GM21717 (cell line): ENCODE results near the gene RTL1.

Source experiments
- ATAC-seq: cut with Tn5 transposase; IDR thresholded peaks from one replicate; pipeline ENCODE4 v1.9.1; 2021; ENCODE audit warnings: mild to moderate bottlenecking, moderate library complexity; ENCODE audit not compliant: unreplicated experiment

RTL1 gene

DNA sequence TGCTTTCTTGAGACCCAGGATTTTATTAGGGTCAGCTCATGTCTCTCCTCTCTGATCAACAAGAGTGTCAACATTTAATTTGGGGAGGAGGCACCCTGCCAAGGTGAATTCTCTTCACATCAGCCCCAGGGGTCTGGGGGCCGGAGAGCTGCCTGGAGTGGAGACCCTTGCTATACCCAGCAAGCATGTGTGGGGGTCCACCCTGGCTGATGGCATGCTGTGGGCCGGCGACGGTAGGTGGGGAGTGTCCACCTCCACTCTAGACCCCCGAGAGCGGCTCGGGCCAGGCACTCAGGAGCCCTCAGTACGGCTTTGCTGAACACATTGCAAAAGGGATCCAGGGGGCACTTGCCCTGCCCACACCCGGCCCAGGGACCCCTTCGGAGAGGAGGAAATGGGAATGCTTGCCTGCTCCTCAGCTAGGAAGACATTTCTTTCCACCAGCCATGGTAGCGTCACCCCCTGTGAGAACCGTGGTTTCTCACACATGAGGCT is 67.2 kb downstream of the RTL1 start:
- no peak for ATAC-seq

DNA sequence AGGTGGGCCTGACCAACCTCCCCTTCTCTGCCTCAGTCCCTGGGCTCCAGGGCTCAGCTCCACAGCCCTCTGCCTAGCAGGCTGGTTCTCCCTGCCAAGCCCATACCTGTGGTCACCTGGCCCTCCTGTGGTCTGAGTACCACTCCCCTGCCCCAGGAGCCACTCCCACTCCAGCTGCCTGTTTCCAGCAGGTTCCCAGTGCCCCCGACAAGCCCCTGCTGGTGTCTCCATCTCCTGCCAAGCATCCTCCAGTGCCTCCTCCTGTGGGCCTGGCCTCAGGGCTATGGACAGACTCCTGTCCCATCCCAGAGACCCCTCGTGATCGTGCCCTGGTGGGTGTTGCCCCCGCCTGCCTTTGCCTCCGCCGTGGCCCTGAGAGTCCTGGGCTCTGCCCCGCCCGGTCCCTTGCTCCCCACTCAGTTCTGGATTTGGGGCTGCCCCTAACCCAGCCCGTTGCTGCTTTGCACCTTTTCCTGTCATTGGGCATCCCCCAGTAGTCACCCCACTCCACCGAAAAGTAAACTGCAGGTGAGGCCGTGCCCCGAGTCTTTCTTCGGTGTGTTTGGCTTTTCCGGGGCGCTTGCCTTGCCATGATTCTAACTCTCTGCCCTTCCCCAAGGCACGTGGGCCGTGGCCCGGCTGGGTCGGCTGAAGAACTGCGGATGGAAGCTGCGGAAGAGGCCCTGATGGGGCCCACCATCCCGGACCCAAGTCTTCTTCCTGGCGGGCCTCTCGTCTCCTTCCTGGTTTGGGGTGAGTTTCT is 67.8 kb downstream of the RTL1 start:
- no peak for ATAC-seq

DNA sequence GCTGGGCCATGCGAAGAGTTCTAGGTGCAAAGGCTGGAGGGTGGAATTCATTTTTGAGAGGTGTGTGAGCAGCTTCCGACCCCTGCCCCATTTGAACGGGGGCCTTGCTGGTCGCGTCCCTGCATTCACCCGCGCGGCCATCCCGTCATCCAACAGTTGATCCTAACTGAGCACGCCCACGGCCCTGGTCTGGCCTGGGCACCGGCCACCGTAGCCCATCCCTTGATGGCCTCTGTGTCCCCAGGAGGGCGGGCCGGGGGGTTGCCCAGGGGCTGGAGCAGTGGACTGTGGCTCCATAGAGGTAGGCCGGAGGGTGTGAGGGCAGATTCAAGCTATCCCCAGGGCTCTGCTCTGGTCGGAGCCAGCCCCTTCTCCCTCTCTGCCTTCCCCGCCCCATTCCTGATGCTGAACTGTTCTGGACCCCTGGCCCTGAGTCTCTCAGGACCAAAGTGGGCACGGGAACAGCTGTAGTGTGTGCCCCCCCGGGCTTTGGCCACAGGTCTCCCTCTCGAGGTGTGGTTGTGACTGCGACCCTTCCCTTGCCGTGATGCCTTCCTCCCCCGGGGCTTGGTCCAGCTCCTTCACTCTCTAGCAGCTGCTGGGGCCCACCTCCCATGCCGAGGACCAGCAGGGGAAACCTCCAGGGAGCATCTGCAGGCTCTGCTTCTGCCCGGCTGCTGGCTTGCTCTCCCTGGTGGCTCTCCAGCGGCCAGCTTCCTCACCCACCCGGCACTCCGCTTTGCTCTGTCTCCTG is 68.6 kb downstream of the RTL1 start:
- no peak for ATAC-seq

DNA sequence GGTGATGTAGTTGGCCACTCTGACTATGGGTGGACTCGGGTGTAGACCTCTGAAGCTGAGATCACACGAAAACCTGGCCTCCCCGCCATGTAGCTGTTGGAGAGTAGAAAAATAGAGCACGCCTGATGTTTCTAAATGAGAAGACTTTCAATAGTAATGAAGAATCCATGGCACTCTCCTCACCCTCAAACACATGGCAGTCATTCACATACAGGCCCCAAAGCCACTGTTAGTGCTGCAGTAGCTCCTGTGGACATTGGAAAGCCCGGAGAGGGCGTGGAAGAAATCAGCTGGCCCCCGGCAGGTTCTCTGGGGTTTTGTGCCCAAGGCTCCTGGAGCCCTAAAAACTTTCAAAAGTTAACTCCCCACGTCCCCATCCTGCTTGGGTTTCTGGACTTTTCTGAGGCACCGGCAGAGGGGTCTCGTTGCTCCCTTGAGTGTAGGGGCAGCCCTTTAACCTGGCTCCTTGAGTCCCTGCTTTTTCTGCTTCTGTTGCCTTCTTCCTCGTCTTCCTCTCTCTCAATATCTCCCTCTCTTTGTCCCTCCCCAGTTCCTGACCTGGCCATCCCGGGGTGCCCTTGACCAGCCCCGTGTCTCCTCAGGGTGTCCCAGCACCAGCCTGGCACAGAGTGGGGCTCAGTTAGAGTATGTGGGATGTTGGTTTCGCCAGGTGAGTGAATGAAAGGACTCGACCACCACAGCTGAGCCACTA is 69.3 kb downstream of the RTL1 start:
- ATAC-seq, result no peak

DNA sequence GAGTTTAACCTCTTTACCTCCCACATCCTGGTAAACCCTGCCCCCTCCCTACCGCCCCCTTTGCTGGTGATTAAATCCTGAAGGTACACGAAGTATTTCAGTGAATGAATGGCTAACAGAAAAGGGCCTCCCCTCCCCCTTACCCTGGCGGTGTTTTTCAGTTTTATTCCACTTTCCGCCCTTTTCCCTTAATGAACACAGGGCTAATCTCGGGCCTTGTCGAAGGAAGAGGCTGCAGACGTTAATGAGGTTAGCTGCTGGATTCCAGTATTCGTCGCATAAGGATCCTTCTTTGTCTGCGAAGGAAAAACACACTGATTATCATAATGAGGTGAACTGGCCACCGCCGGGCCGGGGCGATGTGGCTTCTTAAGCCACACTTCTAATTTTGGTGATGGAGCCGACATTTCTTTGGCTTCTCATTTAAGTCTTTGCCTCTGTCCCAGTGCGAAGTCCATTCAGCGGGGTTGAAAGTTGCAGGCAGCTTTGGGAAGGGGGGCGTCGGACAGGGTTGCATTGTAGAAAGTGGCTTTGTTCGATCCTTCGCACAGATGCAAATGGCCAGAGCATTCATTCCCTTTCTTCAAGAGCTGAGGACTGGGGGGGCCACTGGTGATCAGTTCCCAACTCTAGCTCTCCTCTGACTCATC is 71.1 kb downstream of the RTL1 start:
- ATAC-seq, result no peak

DNA sequence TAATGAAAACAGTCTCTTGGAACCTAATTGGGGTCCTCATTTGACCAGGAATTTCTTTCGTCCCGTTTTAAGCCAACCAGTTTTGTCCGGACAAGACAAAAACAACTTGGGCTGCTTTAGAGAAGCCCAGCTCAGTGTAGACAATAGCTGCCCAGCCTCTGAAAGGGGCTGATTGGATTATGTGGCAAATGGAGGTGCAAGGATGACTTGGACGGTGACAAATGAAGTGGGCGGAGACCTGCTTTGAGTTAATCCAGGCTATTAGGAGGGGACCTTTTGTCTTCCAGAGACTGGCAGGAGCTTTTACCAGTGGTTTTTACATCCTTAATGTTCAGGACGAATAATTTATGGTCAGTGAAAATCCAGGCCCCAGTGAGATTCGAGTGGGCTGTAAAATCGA is 72.8 kb downstream of the RTL1 start:
- no peak for ATAC-seq
